Upper lobe of left lung (tissue), 4 donors: Measurements from ENCODE around the gene SMARCB1.

ENCODE experiments used
- CTCF ChIP-seq, 6 experiments: fragments of 450-650 bp in 4 of 6; fragments of 200-600 bp in 2 of 6; sonication (generic) in 2 of 6; IDR thresholded peaks; one replicate each; pipeline ENCODE4 v1.5.1; 2016 to 2019; ENCODE audit warnings: antibody characterized with exemption in 6 of 6
- POLR2AphosphoS5 ChIP-seq, 2 donors: sonication (generic); formaldehyde crosslinking; IDR thresholded peaks; one replicate each; pipeline ENCODE4 v1.5.1; 2017; ENCODE audit warnings: antibody characterized with exemption in 2 of 2

GRCh38 chr22:23804781-23805291 lies 18.1 kb downstream of the SMARCB1 start:
- no peak for TF ChIP-seq POLR2AphosphoS5 (IDR thresholded peaks at IDR 0.05)
- no peak for TF ChIP-seq CTCF (IDR thresholded peaks at IDR 0.05)
